K562 (cell line): Measurements from ENCODE around the gene ADCY9. TPM values are rescaled to one million over a fixed set of nuclear protein-coding genes. Genes with fewer than 3 reads are reported as not detected.

Source experiments
- ATAC-seq: fragments of 200-7000 bp; cut with Tn5 transposase; 3 replicates; pipeline ENCODE4 v1.9.1; 2020; ENCODE audit warnings: moderate library complexity
- BruUV-seq: library from RNA; stranded (reverse); fragments of 400-500 nt; replicated peaks from 2 replicates; lab custom pipeline; 2021; lab: Mats Ljungman, UMichigan
- CTCF ChIA-PET: fragments of 300-600 bp; formaldehyde crosslinking; extraction: SDS; loops from one replicate; lab custom pipeline; 2021; ENCODE audit warnings: low intra/inter-chr PET ratio; lab: Yijun Ruan, JAX
- POLR2A ChIA-PET: fragments of 300-600, 350-650 bp; sonication (Branson Sonifier 250); formaldehyde crosslinking; extraction: SDS; loops from one replicate; lab custom pipeline; 2021; ENCODE audit warnings: antibody characterized with exemption, inconsistent platforms; lab: Yijun Ruan, JAX
- DNase-seq, 4 experiments: peaks; one replicate each; pipeline versions ENCODE4 v3.0.0 to v3.0.0-alpha.2; 2011 to 2018; ENCODE audit warnings: low spot score in 3 of 4, mixed read lengths in 3 of 4; ENCODE audit errors: extremely low read depth in 1 of 4
- FAIRE-seq: peaks from 2 replicates; lab custom pipeline; 2011; peaks lifted over from hg19 to GRCh38; lab: Jason Lieb, UNC
- H2AFZ ChIP-seq: 2 replicates; pipeline ENCODE4 v1.6.0; 2011; ENCODE audit warnings: low read depth, low read length, control low read depth, inconsistent platforms
- H3K27ac ChIP-seq: fragments of 200-600 bp; 3 replicates; pipeline ENCODE4 v1.8.0; 2011; ENCODE audit warnings: low read depth, mild to moderate bottlenecking, control low read depth, inconsistent platforms, low read length, moderate library complexity, mixed read lengths; ENCODE audit errors: extremely low read depth
- H3K27me3 ChIP-seq, 2 experiments: fragments of 300-600 bp in 1 of 2; 2 replicates in 1 of 2; 3 replicates in 1 of 2; pipeline versions ENCODE4 v1.6.0 to v1.8.0; 2011; ENCODE audit warnings: inconsistent platforms in 2 of 2, low read length in 2 of 2, mild to moderate bottlenecking in 1 of 2, mixed read lengths in 1 of 2, moderate library complexity in 1 of 2; ENCODE audit not compliant: control insufficient read depth in 2 of 2, insufficient read depth in 2 of 2
- H3K36me3 ChIP-seq: fragments of 300-600 bp; 3 replicates; pipeline ENCODE4 v1.8.0; 2011; ENCODE audit warnings: mild to moderate bottlenecking, low read length, inconsistent platforms; ENCODE audit not compliant: control insufficient read depth, insufficient read depth
- H3K4me1 ChIP-seq, 2 experiments: fragments of 200-600 bp in 1 of 2; replicated peaks in 1 of 2; 2 replicates in 1 of 2; 3 replicates in 1 of 2; pipeline versions ENCODE4 v1.5.1 to v1.8.0; 2011; ENCODE audit warnings: inconsistent platforms in 2 of 2, low read length in 2 of 2, mild to moderate bottlenecking in 1 of 2, mixed read lengths in 1 of 2, moderate library complexity in 1 of 2; ENCODE audit not compliant: control insufficient read depth in 2 of 2, insufficient read depth in 2 of 2
- H3K4me2 ChIP-seq: 2 replicates; pipeline ENCODE4 v1.6.1; 2011; ENCODE audit warnings: low read length, control low read depth, inconsistent platforms, mixed read lengths; ENCODE audit not compliant: insufficient read depth
- H3K4me3 ChIP-seq: fragments of 200-600 bp; sonication (generic), shearing (Covaris generic); 2 replicates; pipeline ENCODE4 v1.5.1; 2016; ENCODE audit warnings: control low read depth, inconsistent platforms
- H3K79me2 ChIP-seq: fragments of 200-600 bp; 3 replicates; pipeline ENCODE4 v1.8.0; 2011; ENCODE audit warnings: low read length, inconsistent platforms; ENCODE audit not compliant: control insufficient read depth, insufficient read depth
- H3K9ac ChIP-seq, 2 experiments: 2 replicates each; pipeline versions ENCODE4 v1.6.0 to v1.6.1; 2011; ENCODE audit warnings: low read depth in 2 of 2, low read length in 2 of 2, control low read depth in 1 of 2, inconsistent platforms in 1 of 2, mild to moderate bottlenecking in 1 of 2, mixed read lengths in 1 of 2; ENCODE audit not compliant: insufficient read depth in 1 of 2
- H3K9me1 ChIP-seq: one replicate; pipeline ENCODE4 v1.6.0; 2011; ENCODE audit warnings: inconsistent platforms, mild to moderate bottlenecking, low read length, moderate library complexity; ENCODE audit not compliant: control insufficient read depth, insufficient read depth
- H3K9me3 ChIP-seq: replicated peaks from 2 replicates; pipeline ENCODE4 v1.5.1; 2011; ENCODE audit warnings: low read depth, low read length, inconsistent platforms; ENCODE audit not compliant: control insufficient read depth, insufficient read depth
- H4K20me1 ChIP-seq: replicated peaks from 2 replicates; pipeline ENCODE4 v1.6.1; 2011; ENCODE audit warnings: low read length, inconsistent platforms, mixed read lengths; ENCODE audit not compliant: control insufficient read depth, insufficient read depth
- ASH1L ChIP-seq: fragments of 450-650 bp; IDR thresholded peaks from 2 replicates; pipeline ENCODE4 v1.6.1; 2018; ENCODE audit warnings: borderline replicate concordance, mild to moderate bottlenecking, low read depth; ENCODE audit not compliant: partially characterized antibody
- ATF7 ChIP-seq: fragments of 450-650 bp; IDR thresholded peaks from 2 replicates; pipeline ENCODE4 v1.7.1; 2014; ENCODE audit warnings: mild to moderate bottlenecking, moderate library complexity
- ELF1 ChIP-seq: fragments of 200-800 bp; sonication (Bioruptor generic); IDR thresholded peaks from 2 replicates; pipeline ENCODE4 v1.6.1; 2016; ENCODE audit warnings: missing genetic modification characterization, missing compliant biosample characterization
- FOS ChIP-seq: IDR thresholded peaks from 3 replicates; pipeline ENCODE4 v1.6.1; 2011; ENCODE audit not compliant: insufficient read length; ENCODE audit errors: extremely low read depth
- NCOR1 ChIP-seq: fragments of 450-650 bp; IDR thresholded peaks from 2 replicates; pipeline ENCODE4 v1.6.1; 2016; ENCODE audit warnings: mild to moderate bottlenecking, moderate library complexity
- NFIX ChIP-seq: fragments of 250-450 bp; sonication (Bioruptor Pico); IDR thresholded peaks from 2 replicates; pipeline ENCODE4 v1.4.0; 2020; ENCODE audit warnings: low read depth, mild to moderate bottlenecking, moderate library complexity
- PHF20 ChIP-seq: fragments of 450-650 bp; IDR thresholded peaks from 2 replicates; pipeline ENCODE4 v1.6.1; 2018; ENCODE audit not compliant: partially characterized antibody
- PREB ChIP-seq: sonication (generic); formaldehyde crosslinking; IDR thresholded peaks from 2 replicates; pipeline ENCODE4 v1.8.1; 2023; ENCODE audit warnings: mild to moderate bottlenecking, missing genetic modification reagents
- SIRT6 ChIP-seq: IDR thresholded peaks from one replicate; pipeline ENCODE4 v1.6.1; 2012; ENCODE audit warnings: low read depth, mild to moderate bottlenecking, control low read depth, inconsistent platforms, low read length, moderate library complexity
- SOX6 ChIP-seq: fragments of 450-650 bp; IDR thresholded peaks from 2 replicates; pipeline ENCODE4 v1.6.1; 2014; ENCODE audit warnings: mild to moderate bottlenecking
- TCF7 ChIP-seq: sonication (generic); IDR thresholded peaks from 2 replicates; pipeline ENCODE4 v1.6.1; 2016; ENCODE audit warnings: antibody characterized with exemption, borderline replicate concordance
- TRIM25 ChIP-seq: fragments of 450-650 bp; IDR thresholded peaks from 2 replicates; pipeline ENCODE4 v1.7.0; 2016; ENCODE audit warnings: borderline replicate concordance
- ZNF639 ChIP-seq, 2 experiments: fragments of 200-800 bp in 1 of 2; sonication (Bioruptor generic) in 1 of 2; sonication (generic) in 1 of 2; formaldehyde crosslinking in 1 of 2; IDR thresholded peaks in 1 of 2; conservative IDR thresholded peaks in 1 of 2; 2 replicates each; pipeline versions ENCODE4 v1.5.0 to v1.6.1; 2016 to 2020; ENCODE audit warnings: missing compliant biosample characterization in 1 of 2, missing genetic modification characterization in 1 of 2, missing genetic modification reagents in 1 of 2
- WGBS: fragments of 100-300 bp; shearing (Covaris generic); methylation state at CpG from one replicate; pipeline ENCODE4 v1.1.6; 2016; ENCODE audit warnings: low coverage, mixed read lengths; ENCODE audit not compliant: insufficient coverage; ENCODE audit errors: missing lambda C conversion rate; 5-methylcytosine and 5-hydroxymethylcytosine counted together
- in situ Hi-C: fragments of 300-500 bp; cut with MboI; formaldehyde crosslinking; loops from 4 replicates; pipeline ENCODE4 v1.15.0; 2018; ENCODE audit warnings: inconsistent platforms, mixed read lengths
- intact Hi-C: fragments of 100-400 bp; cut with micrococcal nuclease; formaldehyde crosslinking; loops from 2 replicates; pipeline ENCODE4 v1.14.2; 2022
- polyA plus RNA-seq, 8 experiments: library from polyadenylated mRNA; depleted of rRNA in 4 of 8; stranded (reverse) in 5 of 8; unstranded in 3 of 8; fragments of >200 nt; fragmentation: Nextera tagmentation in 2 of 8; fragmentation: Illumina TruSeq in 1 of 8; extraction: Ambion mirVana in 2 of 8; extraction: Trizol in 1 of 8; gene quantifications; 2 replicates each; pipeline versions ENCODE4 v1.2.1 to v1.2.3, GENCODE V29; 2011 to 2014; ENCODE audit warnings: inconsistent platforms in 1 of 8, missing spikeins in 1 of 8
- total RNA-seq, 7 experiments: library from RNA; depleted of rRNA in 6 of 7; stranded (reverse); fragments of >200 nt in 6 of 7; fragmentation: Illumina TruSeq in 2 of 7; extraction: Trizol in 2 of 7; gene quantifications; 2 replicates each; pipeline versions ENCODE4 v1.2.1 to v1.2.3, GENCODE V29; 2011 to 2021; ENCODE audit warnings: low replicate concordance in 1 of 7

Gene ADCY9
- total and polyA plus RNA-seq, 9 of the 15 experiments (the other 6 are each of a cell fraction or from before 2014, with no cell fraction given): 0.03 to 0.29 (median 0.17) TPM

- TF ChIP-seq TRIM25 (no peak), ASH1L (no peak)
Observed at GRCh38 chr16:4015275-4016004, 100.8 kb downstream of the ADCY9 start (continued).

GRCh38 chr16:4011940-4012629 is 104.2 kb downstream of the ADCY9 start:
- no peak overlapping the region for H3K4me3 ChIP-seq
- POLR2A ChIA-PET: interaction anchor here (0.7 to 1.3 kb wide), 2 partner anchors 9 to 38 kb away, joined by 4 to 5 read pairs; no protein-coding TSS in a partner anchor
- peaks cover 3 to 4% of the 10 kb centered on the region in 2 experiments; a peak in 4 of 5 replicates for H3K4me1 ChIP-seq
- no peak overlapping the region for H2AFZ ChIP-seq
- 0 out of 2 replicates have a peak, but pooled peaks cover 12% of the 10 kb centered on the region for H4K20me1 ChIP-seq
- peaks cover 44 to 54% of the 10 kb centered on the region in 2 experiments for H3K27me3 ChIP-seq
- no peak overlapping the region for H3K9ac ChIP-seq
- no peak overlapping the region for H3K27ac ChIP-seq
- H3K9me3 ChIP-seq: no peaks in the 10 kb centered on the region
- CTCF ChIA-PET: no interaction called here
- no peaks in the 10 kb centered on the region for H3K36me3 ChIP-seq
- 8% methylated on average over 15 of the region's 15 CpGs for WGBS
- in situ Hi-C loops: no loop called here
- BruUV-seq: no TSS peak
- no peaks in the 10 kb centered on the region for H3K9me1 ChIP-seq
- intact Hi-C loops: no loop called here
- no peaks in the 10 kb centered on the region for H3K79me2 ChIP-seq
- FAIRE-seq (no peak), ATAC-seq (no peak), DNase-seq (no peak)
- H3K4me2 ChIP-seq: no peak overlapping the region
- TF ChIP-seq ELF1: no peak
- TF ChIP-seq SIRT6: no peak
- TF ChIP-seq SOX6: no peak
- TF ChIP-seq TCF7: no peak
- no peak for TF ChIP-seq ATF7
- no peak for TF ChIP-seq PHF20
- TF ChIP-seq ZNF639 (CRISPR knock-in tag; conservative IDR thresholded peaks at IDR 0.05 in 1 of 2, IDR thresholded peaks at IDR 0.05 in 1 of 2): no peak
- no peak for TF ChIP-seq NCOR1
- TF ChIP-seq PREB (CRISPR knock-in tag): no peak
- TF ChIP-seq FOS: no peak
- no peak for TF ChIP-seq NFIX
